Kidney (tissue), 14 donors: ENCODE results near the gene SLC4A7. TPM values are rescaled to one million over a fixed set of nuclear protein-coding genes. Genes with fewer than 3 reads are reported as not detected.

Experiments used
- DNase-seq, 5 donors: peaks; one replicate each; pipeline ENCODE4 v3.0.0-alpha.2; 2013 to 2020
- FAIRE-seq: peaks from 2 replicates; lab custom pipeline; 2012; peaks lifted over from hg19 to GRCh38; lab: Jason Lieb, UNC
- H3K27ac ChIP-seq, 2 donors: one replicate each; pipeline ENCODE4 v1.7.0; 2013; ENCODE audit warnings: low read depth in 2 of 2, low read length in 2 of 2, inconsistent platforms in 1 of 2
- H3K27me3 ChIP-seq: one replicate; pipeline ENCODE4 v1.7.1; 2013; ENCODE audit warnings: low read length, inconsistent platforms; ENCODE audit not compliant: control insufficient read depth, insufficient read depth
- H3K36me3 ChIP-seq, 3 donors: one replicate each; pipeline versions ENCODE4 v1.7.0 to v1.7.1; 2013; ENCODE audit warnings: low read length in 3 of 3, control low read depth in 1 of 3, inconsistent platforms in 1 of 3; ENCODE audit not compliant: insufficient read depth in 3 of 3, control insufficient read depth in 2 of 3
- H3K4me1 ChIP-seq, 3 donors: one replicate each; pipeline versions ENCODE4 v1.7.0 to v1.7.1; 2013; ENCODE audit warnings: low read length in 3 of 3, inconsistent platforms in 1 of 3, low read depth in 1 of 3; ENCODE audit not compliant: control insufficient read depth in 2 of 3, insufficient read depth in 2 of 3
- H3K4me3 ChIP-seq, 3 donors: one replicate each; pipeline versions ENCODE4 v1.7.0 to v1.8.1; 2013; ENCODE audit warnings: low read length in 3 of 3, control low read depth in 1 of 3, inconsistent platforms in 1 of 3
- H3K9ac ChIP-seq, 3 donors: one replicate each; pipeline versions ENCODE4 v1.7.0 to v1.7.1; 2013; ENCODE audit warnings: low read length in 3 of 3, control low read depth in 1 of 3, inconsistent platforms in 1 of 3
- H3K9me3 ChIP-seq, 3 donors: one replicate each; pipeline versions ENCODE4 v1.7.0 to v1.7.1; 2013; ENCODE audit warnings: low read length in 3 of 3, control low read depth in 1 of 3, inconsistent platforms in 1 of 3; ENCODE audit not compliant: control insufficient read depth in 2 of 3, insufficient read depth in 1 of 3
- intact Hi-C: fragments of 100-400 bp; cut with DNase I; formaldehyde crosslinking; loops from one replicate; pipeline ENCODE4 v1.11.1; 2022
- polyA plus RNA-seq: library from polyadenylated mRNA; stranded (reverse); fragments of 350-450 nt; fragmentation: Illumina TruSeq; extraction: RNeasy Lipid Tissue Mini Kit (QIAGEN cat#74804); gene quantifications from one replicate; pipeline ENCODE4 v1.2.3, GENCODE V29; 2014; ENCODE audit warnings: low read depth, low replicate concordance; ENCODE audit not compliant: insufficient read depth
- total RNA-seq: library from RNA; stranded (reverse); fragmentation: NEBNext Ultra II Directional; extraction: Animal tissue kit (Norgen Biotek cat#: 25700); gene quantifications from one replicate; pipeline ENCODE4 v1.2.1, GENCODE V29; 2021
- TF ChIP-seq, protein P1 (sequence below): IDR thresholded peaks from 3 replicates; pipeline ENCODE4 v1.5.1; 2012; ENCODE audit warnings: mild to moderate bottlenecking, moderate library complexity, borderline replicate concordance; ENCODE audit not compliant: insufficient read depth; ENCODE audit errors: extremely low read depth
- donor health status: control.
- donor health status: control.
- donor health status: control.
- donor health status: control.
- donor health status: control.
- donor health status: DM: yes; HTN: yes; CAD: no.
- donor health status: Normal renal cell carcinoma (clear cell type).

SLC4A7 gene
- total and polyA plus RNA-seq, 2 donors from 2014 or later = 3.5 to 47.5 TPM

DNA sequence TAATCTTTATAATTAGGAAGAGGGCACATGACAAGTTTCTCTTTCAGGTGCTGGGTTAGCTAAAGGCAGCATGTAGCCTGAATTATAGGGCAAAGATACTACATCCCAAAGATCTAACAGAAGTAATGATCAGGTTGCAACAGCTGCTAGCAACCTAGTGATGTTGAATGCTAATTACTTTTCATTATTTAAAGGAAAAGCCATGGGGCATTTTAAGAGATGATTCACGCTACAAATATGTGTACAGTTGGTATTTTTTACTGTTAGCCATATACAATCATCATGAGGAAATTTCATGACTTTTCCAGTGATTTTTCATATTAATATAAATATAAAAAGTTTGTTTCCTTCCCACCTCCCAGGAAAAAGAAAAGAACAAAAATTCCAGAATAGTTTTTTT lies 158.0 kb downstream of the SLC4A7 start:
- no peaks in the 10 kb centered on the region for H3K4me1 ChIP-seq
- no peak overlapping the region for H3K27ac ChIP-seq
- intact Hi-C loops = no loop called here
- FAIRE-seq (no peak), DNase-seq (no peak)
- no peak overlapping the region for H3K4me3 ChIP-seq
- no peaks in the 10 kb centered on the region for H3K9me3 ChIP-seq
- H3K9ac ChIP-seq = no peak overlapping the region
- no peaks in the 10 kb centered on the region for H3K27me3 ChIP-seq
- TF ChIP-seq, protein P1, sequence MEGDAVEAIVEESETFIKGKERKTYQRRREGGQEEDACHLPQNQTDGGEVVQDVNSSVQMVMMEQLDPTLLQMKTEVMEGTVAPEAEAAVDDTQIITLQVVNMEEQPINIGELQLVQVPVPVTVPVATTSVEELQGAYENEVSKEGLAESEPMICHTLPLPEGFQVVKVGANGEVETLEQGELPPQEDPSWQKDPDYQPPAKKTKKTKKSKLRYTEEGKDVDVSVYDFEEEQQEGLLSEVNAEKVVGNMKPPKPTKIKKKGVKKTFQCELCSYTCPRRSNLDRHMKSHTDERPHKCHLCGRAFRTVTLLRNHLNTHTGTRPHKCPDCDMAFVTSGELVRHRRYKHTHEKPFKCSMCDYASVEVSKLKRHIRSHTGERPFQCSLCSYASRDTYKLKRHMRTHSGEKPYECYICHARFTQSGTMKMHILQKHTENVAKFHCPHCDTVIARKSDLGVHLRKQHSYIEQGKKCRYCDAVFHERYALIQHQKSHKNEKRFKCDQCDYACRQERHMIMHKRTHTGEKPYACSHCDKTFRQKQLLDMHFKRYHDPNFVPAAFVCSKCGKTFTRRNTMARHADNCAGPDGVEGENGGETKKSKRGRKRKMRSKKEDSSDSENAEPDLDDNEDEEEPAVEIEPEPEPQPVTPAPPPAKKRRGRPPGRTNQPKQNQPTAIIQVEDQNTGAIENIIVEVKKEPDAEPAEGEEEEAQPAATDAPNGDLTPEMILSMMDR = no peak
- no peaks in the 10 kb centered on the region for H3K36me3 ChIP-seq

DNA sequence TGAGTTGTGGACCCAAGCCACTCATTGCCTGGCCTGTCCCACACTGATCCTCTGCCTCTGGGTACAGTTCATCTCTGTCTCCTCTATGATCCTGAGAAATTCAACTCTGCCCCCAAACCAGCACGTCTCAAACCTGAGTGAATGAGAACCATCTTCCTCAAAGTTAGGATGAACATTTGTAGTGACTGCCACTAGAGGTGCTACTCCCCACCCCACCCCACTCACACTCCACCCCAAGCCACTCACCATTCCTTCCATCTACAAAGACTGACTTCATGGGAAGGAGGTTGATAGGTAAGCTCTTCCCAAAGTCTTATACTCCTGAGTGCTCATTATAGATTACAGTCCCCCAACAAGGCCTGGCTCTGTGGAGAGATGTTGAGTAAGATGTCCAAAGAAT lies 158.8 kb downstream of the SLC4A7 start:
- Histone ChIP-seq H3K9ac (no peak overlapping the region), H3K4me1 (no peaks in the 10 kb centered on the region), H3K27me3 (no peaks in the 10 kb centered on the region), H3K27ac (no peak overlapping the region), H3K9me3 (no peaks in the 10 kb centered on the region), H3K4me3 (no peak overlapping the region), H3K36me3 (no peaks in the 10 kb centered on the region)
- no peak for DNase-seq
- FAIRE-seq = no peak
- intact Hi-C loops = no loop called here
- TF ChIP-seq, protein P1 = no peak

GRCh38 chr3:27324686-27325085 lies 159.5 kb downstream of the SLC4A7 start:
- TF ChIP-seq, protein P1 = no peak
- H3K27me3 ChIP-seq = no peaks in the 10 kb centered on the region

GRCh38 chr3:27323087-27323570 lies 161.1 kb downstream of the SLC4A7 start:
- no peak overlapping the region for H3K27ac ChIP-seq
- intact Hi-C loops = no loop called here
- no peaks in the 10 kb centered on the region for H3K9me3 ChIP-seq
- FAIRE-seq (no peak), DNase-seq (no peak)
- no peaks in the 10 kb centered on the region for H3K27me3 ChIP-seq
- H3K4me3 ChIP-seq = no peak overlapping the region
- H3K36me3 ChIP-seq = no peaks in the 10 kb centered on the region
- H3K9ac ChIP-seq = no peak overlapping the region
- no peaks in the 10 kb centered on the region for H3K4me1 ChIP-seq
- TF ChIP-seq, protein P1 = no peak

More at GRCh38 chr3:27324686-27325085, 159.5 kb downstream of the SLC4A7 start:
- DNase-seq = no peak
- H3K36me3 ChIP-seq = no peaks in the 10 kb centered on the region
- FAIRE-seq = no peak
- H3K4me3 ChIP-seq = no peak overlapping the region
- no peaks in the 10 kb centered on the region for H3K4me1 ChIP-seq
- intact Hi-C loops = no loop called here
- no peak overlapping the region for H3K9ac ChIP-seq
- H3K9me3 ChIP-seq = no peaks in the 10 kb centered on the region
- no peak overlapping the region for H3K27ac ChIP-seq
